Adrenal gland (tissue), 12 donors: ENCODE data around the gene ST3GAL3. TPM values are rescaled to one million over a fixed set of nuclear protein-coding genes. Genes with fewer than 3 reads are reported as not detected.
A peak's percentile ranks its signal among the peaks of the same experiment; 100 is the strongest.

ENCODE experiments used
- DNase-seq, 7 donors: peaks; one replicate each; pipeline ENCODE4 v3.0.0-alpha.2; 2019 to 2020
- H3K27ac ChIP-seq, 5 donors: fragments of 200-600 bp; sonication (generic) in 4 of 5; 1 replicate in 3 of 5; 2 replicates in 2 of 5; pipeline versions ENCODE4 v1.5.1 to v1.8.0; 2016 to 2020; ENCODE audit warnings: mild to moderate bottlenecking in 1 of 5
- H3K27me3 ChIP-seq: fragments of 200-600 bp; 2 replicates; pipeline ENCODE4 v1.8.0; 2021
- H3K36me3 ChIP-seq, 2 donors: fragments of 200-600 bp; replicated peaks in 1 of 2; 1 replicate in 1 of 2; 2 replicates in 1 of 2; pipeline versions ENCODE4 v1.5.1 to v1.8.0; 2018 to 2022
- H3K4me1 ChIP-seq, 2 donors: fragments of 200-600 bp; replicated peaks in 1 of 2; 1 replicate in 1 of 2; 2 replicates in 1 of 2; pipeline versions ENCODE4 v1.5.1 to v1.8.0; 2018 to 2021
- H3K4me3 ChIP-seq, 4 donors: fragments of 200-600 bp; sonication (generic) in 3 of 4; one replicate each; pipeline ENCODE4 v1.5.1; 2016 to 2018
- H3K9me3 ChIP-seq, 3 donors: fragments of 200-600 bp; sonication (generic) in 1 of 3; replicated peaks in 1 of 3; 1 replicate in 2 of 3; 2 replicates in 1 of 3; pipeline versions ENCODE4 v1.5.1 to v1.8.0; 2016 to 2021
- CTCF ChIP-seq, 6 experiments: fragments of 450-650 bp in 4 of 6; fragments of 200-600 bp in 2 of 6; sonication (generic) in 1 of 6; IDR thresholded peaks; 1 replicate in 5 of 6; 2 replicates in 1 of 6; pipeline versions ENCODE4 v1.5.1 to v1.8.0; 2016 to 2021; ENCODE audit warnings: antibody characterized with exemption in 6 of 6, mild to moderate bottlenecking in 2 of 6, moderate library complexity in 1 of 6
- POLR2A ChIP-seq, 2 donors: fragments of 450-650 bp; IDR thresholded peaks; one replicate each; pipeline ENCODE4 v1.6.1; 2017; ENCODE audit warnings: antibody characterized with exemption in 2 of 2, mild to moderate bottlenecking in 2 of 2, moderate library complexity in 1 of 2
- WGBS, 4 donors: extraction: QIAGEN DNeasy Blood & Tissue Kit in 2 of 4; methylation state at CpG; one replicate each; pipeline versions ENCODE4 v1.1.5 to v1.1.7; 2013 to 2017; 5-methylcytosine and 5-hydroxymethylcytosine counted together
- intact Hi-C, 2 donors: fragments of 100-400 bp; cut with DNase I; formaldehyde crosslinking; loops; one replicate each; pipeline versions ENCODE4 v1.14.1 to v1.15.0; 2022 to 2023
- polyA plus RNA-seq, 3 donors: library from polyadenylated mRNA; stranded (reverse); fragments of 200-250 nt in 2 of 3; fragments of 350-450 nt in 1 of 3; fragmentation: Illumina TruSeq in 1 of 3; extraction: RNeasy Lipid Tissue Mini Kit (QIAGEN cat#74804) in 1 of 3; gene quantifications; one replicate each; pipeline ENCODE4 v1.2.3, GENCODE V29; 2013 to 2014
- total RNA-seq, 9 donors: library from RNA; depleted of rRNA in 4 of 9; stranded (reverse); fragments of >200 nt in 4 of 9; fragments of 120-200 nt in 1 of 9; fragmentation: NEBNext Ultra II Directional in 1 of 9; extraction: Animal tissue kit (Norgen Biotek cat#: 25700) in 1 of 9; gene quantifications; one replicate each; pipeline versions ENCODE4 v1.1.0 to v1.2.4, GENCODE V29; 2013 to 2023
- donor health status: healthy with polysubstance abuse.
- donor health status: Bipolar disorder and iron deficiency.
- donor health status: DM: yes; HTN: yes; CAD: no.
- donor health status: DM: no; HTN: no; CAD: no.
- donor health status: DM: no; HTN: no; CAD: no.
- donor health status: DM: yes; HTN: yes; CAD: no.

The ST3GAL3 gene
- total and polyA plus RNA-seq, 12 donors: 15.6 to 47.5 (median 27.7) TPM

DNA sequence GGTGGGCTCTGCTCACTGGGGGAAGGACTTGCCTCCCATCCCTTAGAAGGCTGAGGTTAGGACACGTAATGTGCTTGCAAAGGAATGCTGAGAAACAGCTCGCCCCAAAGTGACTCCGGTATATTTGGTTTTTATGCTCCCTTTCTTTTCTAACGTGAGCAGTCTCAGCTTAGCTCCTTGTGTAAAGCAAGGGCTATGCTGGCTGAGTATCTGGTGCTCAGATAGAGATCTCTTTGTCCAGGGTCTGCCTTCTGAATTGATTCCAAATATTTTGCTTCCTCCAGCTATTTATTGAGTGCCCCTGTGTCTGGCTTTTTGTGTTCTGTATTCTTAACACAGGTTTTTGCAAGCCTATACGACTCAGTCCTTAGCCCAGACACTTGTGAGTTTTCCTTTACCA, 131.7 kb downstream of the ST3GAL3 start:
- Histone ChIP-seq H3K27ac (peak overlapping the region in 1 of 5 donors; percentile 6), H3K4me1 (peaks cover 3 to 22% of the 10 kb centered on the region in 2 donors), H3K4me3 (no peak overlapping the region), H3K36me3 (no peaks in the 10 kb centered on the region), H3K9me3 (no peaks in the 10 kb centered on the region), H3K27me3 (no peaks in the 10 kb centered on the region)
- no peak for TF ChIP-seq POLR2A (IDR thresholded peaks at IDR 0.05)
- TF ChIP-seq CTCF (IDR thresholded peaks at IDR 0.05): no peak
- intact Hi-C loops: no loop called here
- 66 to 86% (median 74%) methylated on average over 5 of the region's 5 CpGs for WGBS, 4 donors
- DNase-seq: no peak

GRCh38 chr1:43841321-43842174, 134.2 kb downstream of the ST3GAL3 start:
- DNase-seq: no peak
- Histone ChIP-seq H3K9me3 (no peaks in the 10 kb centered on the region), H3K4me3 (no peak overlapping the region), H3K36me3 (no peaks in the 10 kb centered on the region), H3K27me3 (no peaks in the 10 kb centered on the region), H3K27ac (no peak overlapping the region), H3K4me1 (peaks cover under 1 to 3% of the 10 kb centered on the region in 2 donors)
- WGBS, 4 donors: 83 to 100% (median 92%) methylated on average over 1 of the region's 1 CpG
- TF ChIP-seq CTCF (IDR thresholded peaks at IDR 0.05) (no peak), POLR2A (IDR thresholded peaks at IDR 0.05) (no peak)
- intact Hi-C loops: no loop called here

DNA sequence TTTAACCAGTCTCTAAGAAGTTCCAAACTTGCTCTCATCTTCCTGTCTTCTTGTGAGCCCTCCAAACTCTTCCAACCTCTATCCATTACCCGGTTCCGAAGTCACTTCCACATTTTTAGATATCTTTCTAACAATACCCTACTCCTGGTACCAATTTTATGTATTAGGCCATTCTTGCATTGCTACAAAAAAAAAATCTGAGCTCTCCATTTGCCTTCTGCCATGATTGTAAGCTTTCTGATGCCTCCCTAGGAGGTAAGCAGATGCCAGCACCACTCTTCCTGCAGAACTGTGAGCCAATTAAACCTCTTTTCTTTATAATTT, 134.8 kb downstream of the ST3GAL3 start:
- H3K4me1 ChIP-seq: no peaks in the 10 kb centered on the region
- H3K9me3 ChIP-seq: no peaks in the 10 kb centered on the region
- no peaks in the 10 kb centered on the region for H3K36me3 ChIP-seq
- intact Hi-C loops: no loop called here
- no peak overlapping the region for H3K27ac ChIP-seq
- no peak for DNase-seq
- no peak overlapping the region for H3K4me3 ChIP-seq
- H3K27me3 ChIP-seq: no peaks in the 10 kb centered on the region
- TF ChIP-seq POLR2A (IDR thresholded peaks at IDR 0.05) (no peak), CTCF (IDR thresholded peaks at IDR 0.05) (no peak)
- 96 to 100% (median 99%) methylated on average over 2 of the region's 2 CpGs for WGBS, 4 donors

GRCh38 chr1:43843684-43844083, 136.3 kb downstream of the ST3GAL3 start:
- intact Hi-C loops: no loop called here

More at GRCh38 chr1:43843684-43844083, 136.3 kb downstream of the ST3GAL3 start:
- Histone ChIP-seq H3K27ac (no peak overlapping the region), H3K27me3 (no peaks in the 10 kb centered on the region), H3K36me3 (no peaks in the 10 kb centered on the region), H3K9me3 (no peaks in the 10 kb centered on the region), H3K4me3 (no peak overlapping the region), H3K4me1 (no peaks in the 10 kb centered on the region)
- no peak for DNase-seq
- no peak for TF ChIP-seq POLR2A (IDR thresholded peaks at IDR 0.05)
- TF ChIP-seq CTCF (IDR thresholded peaks at IDR 0.05): no peak
- WGBS, 4 donors: 93 to 97% (median 96%) methylated on average over 5 of the region's 5 CpGs
